Upper lobe of right lung (tissue), 1 donor: Measurements from ENCODE around the gene SIGLEC11. TPM values are rescaled to one million over a fixed set of nuclear protein-coding genes. Genes with fewer than 3 reads are reported as not detected.
"Not testable (repeated sequence)": the region's sequence is repeated elsewhere in the genome, so short reads cannot be mapped to it uniquely, and the experiment has no call there.

Source experiments
- ATAC-seq: fragments of 200-7000 bp; cut with Tn5 transposase; one replicate; pipeline ENCODE4 v1.9.1; 2020; ENCODE audit warnings: mild to moderate bottlenecking, moderate library complexity
- DNase-seq: peaks from one replicate; pipeline ENCODE4 v3.0.0-alpha.2; 2020
- H3K27ac ChIP-seq: fragments of 200-600 bp; one replicate; pipeline ENCODE4 v1.8.0; 2022
- H3K27me3 ChIP-seq: fragments of 200-600 bp; one replicate; pipeline ENCODE4 v1.8.0; 2022; ENCODE audit warnings: mild to moderate bottlenecking
- H3K36me3 ChIP-seq: fragments of 200-600 bp; one replicate; pipeline ENCODE4 v1.8.0; 2022
- H3K4me1 ChIP-seq: fragments of 200-600 bp; one replicate; pipeline ENCODE4 v1.8.0; 2022
- H3K4me3 ChIP-seq: fragments of 200-600 bp; one replicate; pipeline ENCODE4 v1.8.0; 2022; ENCODE audit warnings: mild to moderate bottlenecking
- H3K9me3 ChIP-seq: fragments of 200-600 bp; one replicate; pipeline ENCODE4 v1.8.0; 2022
- intact Hi-C: fragments of 100-400 bp; cut with DNase I; formaldehyde crosslinking; loops from one replicate; pipeline ENCODE4 v1.11.0; 2022
- total RNA-seq: library from RNA; stranded (reverse); fragmentation: NEBNext Ultra II Directional; extraction: Animal tissue kit (Norgen Biotek cat#: 25700); gene quantifications from one replicate; pipeline ENCODE4 v1.2.1, GENCODE V29; 2021
- TF ChIP-seq, protein P1 (sequence below): fragments of 200-600 bp; IDR thresholded peaks from one replicate; pipeline ENCODE4 v1.8.0; 2022; ENCODE audit warnings: antibody characterized with exemption
- donor health status: DM: no; HTN: yes; CAD: no; lungs with severe emphysema.

The SIGLEC11 gene
- total RNA-seq, 1 donor from 2014 or later, result 2.5 TPM

DNA sequence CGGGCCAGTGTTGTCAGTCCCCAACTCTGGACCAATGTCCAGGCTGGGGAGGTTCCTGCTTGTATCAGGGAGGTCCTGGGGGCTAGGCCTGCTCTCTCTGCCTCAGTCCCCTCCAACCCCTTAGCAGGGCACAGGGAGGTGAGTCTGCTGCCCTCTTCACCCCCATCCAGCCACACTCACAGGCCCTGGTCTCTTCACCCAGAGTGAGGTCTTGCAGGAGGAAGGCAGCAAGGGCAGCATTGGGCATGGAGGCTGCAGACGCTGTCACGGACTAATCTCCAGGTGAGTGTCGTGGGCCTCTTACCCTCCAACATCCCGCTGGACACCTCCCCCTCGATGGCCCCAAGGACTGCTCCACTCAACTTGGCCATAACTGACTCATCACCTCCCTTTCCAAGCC lies 11.9 kb upstream of the SIGLEC11 start:
- H3K9me3 ChIP-seq, result no peaks in the 10 kb centered on the region
- H3K27me3 ChIP-seq, result peaks cover 9% of the 10 kb centered on the region
- DNase-seq, result no peak
- H3K4me3 ChIP-seq, result no peak overlapping the region
- no peaks in the 10 kb centered on the region for H3K4me1 ChIP-seq
- H3K27ac ChIP-seq, result no peak overlapping the region
- TF ChIP-seq, protein P1, sequence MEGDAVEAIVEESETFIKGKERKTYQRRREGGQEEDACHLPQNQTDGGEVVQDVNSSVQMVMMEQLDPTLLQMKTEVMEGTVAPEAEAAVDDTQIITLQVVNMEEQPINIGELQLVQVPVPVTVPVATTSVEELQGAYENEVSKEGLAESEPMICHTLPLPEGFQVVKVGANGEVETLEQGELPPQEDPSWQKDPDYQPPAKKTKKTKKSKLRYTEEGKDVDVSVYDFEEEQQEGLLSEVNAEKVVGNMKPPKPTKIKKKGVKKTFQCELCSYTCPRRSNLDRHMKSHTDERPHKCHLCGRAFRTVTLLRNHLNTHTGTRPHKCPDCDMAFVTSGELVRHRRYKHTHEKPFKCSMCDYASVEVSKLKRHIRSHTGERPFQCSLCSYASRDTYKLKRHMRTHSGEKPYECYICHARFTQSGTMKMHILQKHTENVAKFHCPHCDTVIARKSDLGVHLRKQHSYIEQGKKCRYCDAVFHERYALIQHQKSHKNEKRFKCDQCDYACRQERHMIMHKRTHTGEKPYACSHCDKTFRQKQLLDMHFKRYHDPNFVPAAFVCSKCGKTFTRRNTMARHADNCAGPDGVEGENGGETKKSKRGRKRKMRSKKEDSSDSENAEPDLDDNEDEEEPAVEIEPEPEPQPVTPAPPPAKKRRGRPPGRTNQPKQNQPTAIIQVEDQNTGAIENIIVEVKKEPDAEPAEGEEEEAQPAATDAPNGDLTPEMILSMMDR, result no peak
- no peak for ATAC-seq
- intact Hi-C loops, result no loop called here
- H3K36me3 ChIP-seq, result peaks cover 18% of the 10 kb centered on the region

DNA sequence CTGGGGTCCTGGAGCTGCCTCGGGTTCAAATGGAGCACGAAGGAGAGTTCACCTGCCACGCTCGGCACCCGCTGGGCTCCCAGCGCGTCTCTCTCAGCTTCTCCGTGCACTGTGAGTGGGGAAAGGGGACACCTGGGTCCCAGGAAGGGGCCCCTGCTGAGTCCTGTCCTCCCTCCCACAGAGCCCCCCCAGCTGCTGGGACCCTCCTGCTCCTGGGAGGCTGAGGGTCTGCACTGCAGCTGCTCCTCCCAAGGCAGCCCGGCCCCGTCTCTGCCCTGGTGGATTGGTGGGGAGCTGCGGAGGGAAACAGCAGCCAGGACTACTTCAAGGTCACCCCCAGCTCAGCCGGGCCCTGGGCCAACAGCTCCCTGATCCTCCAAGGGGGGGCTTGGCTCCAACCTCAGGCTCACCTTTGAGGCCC lies 11.0 kb upstream of the SIGLEC11 start:
- intact Hi-C loops, result no loop called here
- TF ChIP-seq, protein P1, result no peak
- no peak overlapping the region for H3K4me3 ChIP-seq
- no peak overlapping the region for H3K27ac ChIP-seq
- ATAC-seq (no peak), DNase-seq (no peak)
- H3K9me3 ChIP-seq, result no peaks in the 10 kb centered on the region
- no peaks in the 10 kb centered on the region for H3K4me1 ChIP-seq
- H3K27me3 ChIP-seq, result peaks cover 9% of the 10 kb centered on the region
- H3K36me3 ChIP-seq, result peaks cover 13% of the 10 kb centered on the region

DNA sequence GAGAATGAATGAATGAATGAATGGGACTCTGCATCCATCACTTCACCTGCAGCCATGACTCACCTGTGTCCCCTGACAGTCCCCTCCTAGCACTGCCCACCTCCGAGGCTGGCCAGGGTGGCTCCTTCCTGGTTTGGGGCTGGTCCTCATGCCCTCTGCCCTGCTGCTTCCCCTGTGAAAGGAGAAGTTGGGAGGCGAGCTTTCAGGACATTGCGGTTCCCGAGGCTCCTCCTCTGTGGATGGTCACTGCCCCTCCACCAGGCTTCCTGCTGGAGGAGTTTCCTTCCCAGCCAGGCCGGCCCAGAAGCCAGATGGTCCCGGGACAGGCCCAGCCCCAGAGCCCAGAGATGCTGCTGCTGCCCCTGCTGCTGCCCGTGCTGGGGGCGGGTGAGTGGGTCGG lies 8.4 kb upstream of the SIGLEC11 start:
- H3K9me3 ChIP-seq, H3K36me3 ChIP-seq, intact Hi-C loops, DNase-seq, H3K27ac ChIP-seq, H3K27me3 ChIP-seq, H3K4me1 ChIP-seq, H3K4me3 ChIP-seq: not testable (repeated sequence)
- ATAC-seq, result peak; percentile 88

DNA sequence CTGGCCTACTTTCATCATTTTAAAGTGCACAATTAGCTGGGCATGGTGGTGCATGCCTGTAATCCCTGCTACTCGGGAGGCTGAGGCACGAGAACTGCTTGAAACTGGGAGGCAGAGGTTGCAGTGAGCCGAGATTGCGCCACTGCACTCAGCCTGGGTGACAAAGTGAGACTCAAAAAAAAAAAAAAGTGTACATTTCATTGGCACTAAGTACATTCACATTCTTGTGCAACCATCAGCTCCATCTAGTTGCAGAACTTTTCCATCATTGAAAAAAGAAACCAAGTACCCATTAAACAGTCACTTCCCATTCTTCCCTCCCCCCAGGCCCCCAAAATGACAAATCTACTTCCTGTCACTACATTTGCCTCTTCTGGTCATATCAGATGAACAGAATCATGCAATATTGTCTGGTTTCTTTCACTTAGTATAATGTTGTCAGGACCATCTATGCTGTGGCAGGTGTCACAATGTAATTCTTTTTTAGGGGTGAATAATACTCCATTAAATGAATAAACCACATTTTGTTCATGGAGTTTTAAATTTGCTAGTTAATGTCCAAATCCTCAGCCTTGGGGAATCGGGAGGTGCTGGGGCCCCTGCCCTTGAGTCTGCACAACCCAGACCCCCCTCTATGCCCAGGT lies 7.4 kb upstream of the SIGLEC11 start:
- no peak overlapping the region for H3K27ac ChIP-seq
- DNase-seq (peak; percentile 75), ATAC-seq (peak; percentile 42)
- H3K4me1 ChIP-seq, result no peaks in the 10 kb centered on the region
- intact Hi-C loops, result no loop called here
- TF ChIP-seq, protein P1, result no peak
- no peaks in the 10 kb centered on the region for H3K36me3 ChIP-seq
- H3K9me3 ChIP-seq, result no peaks in the 10 kb centered on the region
- H3K27me3 ChIP-seq, result peaks cover 9% of the 10 kb centered on the region
- H3K4me3 ChIP-seq, result no peak overlapping the region

DNA sequence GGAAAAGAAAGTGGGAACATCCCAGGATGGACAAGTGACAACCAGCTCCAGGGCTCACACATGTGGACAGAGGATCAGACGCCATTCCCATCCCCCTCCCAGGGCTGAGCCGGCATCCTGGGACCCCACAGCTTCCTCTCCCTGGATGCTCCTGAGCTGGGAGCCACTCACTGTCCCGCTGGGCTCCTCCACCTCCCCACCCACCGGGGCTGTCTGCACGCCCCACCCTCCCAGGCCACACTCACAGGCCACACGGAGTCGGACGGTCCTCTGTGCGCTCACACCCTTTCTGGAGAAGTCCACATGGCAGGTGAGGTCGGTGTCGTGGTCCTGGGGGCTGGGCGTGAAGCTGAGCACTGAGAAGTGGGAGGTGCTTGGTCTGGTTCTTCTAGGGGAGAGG lies 1.1 kb downstream of the SIGLEC11 start:
- ATAC-seq, intact Hi-C loops, H3K27ac ChIP-seq, H3K36me3 ChIP-seq, H3K27me3 ChIP-seq, H3K4me3 ChIP-seq, H3K9me3 ChIP-seq, DNase-seq: not testable (repeated sequence)
- H3K4me1 ChIP-seq, result peaks cover 13% of the 10 kb centered on the region

DNA sequence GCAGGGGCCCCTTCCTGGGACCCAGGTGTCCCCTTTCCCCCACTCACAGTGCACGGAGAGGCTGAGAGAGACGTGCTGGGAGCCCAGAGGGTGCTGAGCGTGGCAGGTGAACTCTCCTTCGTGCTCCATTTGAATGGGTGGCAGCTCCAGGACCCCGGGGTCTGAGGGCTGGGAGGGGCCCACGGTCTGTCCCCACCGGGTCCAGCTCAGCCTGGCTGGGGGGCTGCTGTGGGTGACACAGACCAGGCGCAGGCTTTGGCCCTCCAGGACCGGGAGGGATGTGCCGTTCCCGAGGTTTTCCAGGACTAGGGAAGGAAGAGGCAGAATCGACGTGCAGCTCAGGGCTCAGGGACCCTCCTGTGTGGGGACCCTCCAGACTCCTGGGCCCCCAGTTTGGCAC lies 2.4 kb downstream of the SIGLEC11 start:
- DNase-seq, H3K27ac ChIP-seq, H3K27me3 ChIP-seq, intact Hi-C loops, ATAC-seq, H3K4me3 ChIP-seq, H3K36me3 ChIP-seq, H3K9me3 ChIP-seq: not testable (repeated sequence)
- peaks cover 24% of the 10 kb centered on the region for H3K4me1 ChIP-seq

DNA sequence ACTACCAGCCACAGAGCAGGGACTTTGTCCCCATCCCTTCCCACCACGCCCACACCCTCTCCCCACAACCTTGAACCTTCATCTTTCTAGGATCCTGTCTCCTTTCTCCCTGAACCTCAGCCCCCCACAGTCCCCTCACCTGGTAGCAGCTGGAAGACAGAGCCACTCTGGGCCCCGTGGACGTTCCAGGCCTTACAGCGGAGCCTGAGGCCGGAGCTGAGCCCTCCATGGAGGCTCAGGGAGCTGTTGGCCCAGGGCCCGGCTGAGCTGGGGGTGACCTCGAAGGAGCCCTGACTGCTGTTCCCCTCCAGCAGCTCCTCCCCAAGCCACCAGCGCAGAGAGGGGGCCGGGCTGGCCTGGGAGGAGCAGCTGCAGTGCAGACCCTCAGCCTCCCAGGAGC lies 2.8 kb downstream of the SIGLEC11 start:
- H3K27ac ChIP-seq, DNase-seq, H3K27me3 ChIP-seq, H3K36me3 ChIP-seq, ATAC-seq, intact Hi-C loops, H3K9me3 ChIP-seq, H3K4me3 ChIP-seq: not testable (repeated sequence)
- H3K4me1 ChIP-seq, result peaks cover 24% of the 10 kb centered on the region
